ENCODE data around the gene GNB3. TPM values are rescaled to one million over a fixed set of nuclear protein-coding genes. Genes with fewer than 3 reads are reported as not detected.
A peak's percentile ranks its signal among the peaks of the same experiment; 100 is the strongest.

GNB3 gene
- total and polyA plus RNA-seq, 2 of the 4 experiments (the other 2 are of a cell fraction) = 0.72 to 20.5 TPM

- H3K18ac ChIP-seq (ENCODE audit: low read depth, low read length) = no peak overlapping the region
- no peaks in the 10 kb centered on the region for H3K9me3 ChIP-seq (ENCODE audit: control insufficient read depth, insufficient read depth, low read length)
- no peak overlapping the region for H2AFZ ChIP-seq (replicated peaks; ENCODE audit: low read length, poor library complexity)
- H3K4me3 ChIP-seq (ENCODE audit: insufficient read depth, low read depth, low read length) = no peak overlapping the region
- POLR2A ChIA-PET (ENCODE audit: unreplicated experiment) = no interaction called here
- H4K5ac ChIP-seq (ENCODE audit: low read depth, low read length) = no peak overlapping the region
- H3K9me1 ChIP-seq (ENCODE audit: insufficient read depth, low read length) = no peaks in the 10 kb centered on the region
- no peak overlapping the region for H2BK15ac ChIP-seq (ENCODE audit: low read depth, low read length)
- CTCF ChIA-PET = no interaction called here
- H3K9ac ChIP-seq (ENCODE audit: low read depth, low read length) = no peak overlapping the region
- in situ Hi-C loops (cut with MboI; ENCODE audit: low sequenced_read_pairs) (no loop called here), dilution Hi-C loops (cut with HindIII; ENCODE audit: low sequenced_read_pairs, unreplicated experiment) (no loop called here), intact Hi-C loops (cut with micrococcal nuclease) (no loop called here)
- peaks cover 67% of the 10 kb centered on the region for H3K36me3 ChIP-seq (ENCODE audit: control insufficient read depth, insufficient read depth, low read length)
- no peak for DNase-seq
- H3K23ac ChIP-seq (ENCODE audit: low read depth, low read length) = no peak overlapping the region
- H2BK20ac ChIP-seq (ENCODE audit: low read depth, low read length) = no peak overlapping the region
- no peak overlapping the region for H4K8ac ChIP-seq (ENCODE audit: low read depth in 2 of 2, low read length in 2 of 2)
- TF ChIP-seq CEBPB (IDR thresholded peaks at IDR 0.05; ENCODE audit: low read depth, low read length) = no peak
- no peak for TF ChIP-seq CTCF (conservative IDR thresholded peaks at IDR 0.05; ENCODE audit: low read depth, low read length)
- no peak for TF ChIP-seq MAFK (IDR thresholded peaks at IDR 0.05; ENCODE audit: low read depth, low read length)
- TF ChIP-seq RAD21 (IDR thresholded peaks at IDR 0.05; ENCODE audit: low read length) = no peak
- TF ChIP-seq MAZ (IDR thresholded peaks at IDR 0.05; ENCODE audit: borderline replicate concordance, low read depth, low read length) = no peak
- TF ChIP-seq CHD1 (IDR thresholded peaks at IDR 0.05; ENCODE audit: low read depth, low read length) = no peak
- TF ChIP-seq RFX5 (IDR thresholded peaks at IDR 0.05; ENCODE audit: low read depth, low read length) = no peak
- no peak for TF ChIP-seq MXI1 (IDR thresholded peaks at IDR 0.05; ENCODE audit: borderline replicate concordance, low read depth, low read length)
- no peak for TF ChIP-seq RCOR1 (IDR thresholded peaks at IDR 0.05; ENCODE audit: insufficient replicate concordance, low read length)
- no peak for TF ChIP-seq BHLHE40 (IDR thresholded peaks at IDR 0.05; ENCODE audit: low read depth, low read length)
- no peak for TF ChIP-seq ELK1 (IDR thresholded peaks at IDR 0.05; ENCODE audit: borderline replicate concordance, low read depth, low read length)
- WGBS, 2 experiments (ENCODE audit: extremely low coverage in 2 of 2, insufficient read length in 1 of 2) = 80% methylated on average over 4 of the region's 10 CpGs; no CpG with 5 or more reads in 1 of the 2 experiments
- peaks cover 0 to 3% of the 10 kb centered on the region in 2 experiments; a peak in 2 of 4 replicates for H3K79me1 ChIP-seq (ENCODE audit: low read depth in 1 of 2, low read length in 2 of 2)
- no peak overlapping the region for H4K91ac ChIP-seq (ENCODE audit: insufficient read depth, low read depth, low read length)
- H3K27me3 ChIP-seq (ENCODE audit: control insufficient read depth, insufficient read depth, low read length) = no peaks in the 10 kb centered on the region
- H2BK5ac ChIP-seq (ENCODE audit: low read depth, low read length, poor library complexity, severe bottlenecking) = no peak overlapping the region
- no peak overlapping the region for H3K14ac ChIP-seq (replicated peaks; ENCODE audit: low read depth, low read length)
- no peak overlapping the region for H2BK120ac ChIP-seq (ENCODE audit: low read depth, low read length)
- H2AK9ac ChIP-seq (replicated peaks; ENCODE audit: low read depth, low read length, poor library complexity) = peak overlapping the region; percentile 12
- ATAC-seq (ENCODE audit: low read depth) = no peak
- H3K27ac ChIP-seq (ENCODE audit: insufficient read depth, low read length) = no peak overlapping the region
- H4K20me1 ChIP-seq (ENCODE audit: insufficient read depth, low read length) = peaks cover 3% of the 10 kb centered on the region
- no peak overlapping the region for H2AK5ac ChIP-seq (ENCODE audit: low read depth, low read length)
- H3K4me1 ChIP-seq (ENCODE audit: control insufficient read depth, insufficient read depth, low read length) = no peaks in the 10 kb centered on the region
- no peak overlapping the region for H3K4me2 ChIP-seq (ENCODE audit: low read depth, low read length)
- BruUV-seq (replicated peaks) = TSS peak; percentile 69
- no peak overlapping the region for H3K56ac ChIP-seq (ENCODE audit: extremely low read depth, insufficient read depth, low read length)
- H3K4ac ChIP-seq (ENCODE audit: low read depth, low read length) = no peak overlapping the region
Measured at GRCh38 chr12:6839482-6840201, 1.1 kb upstream of the GNB3 start.
